Measurements from ENCODE around the gene PSIP1.

PSIP1 gene

DNA sequence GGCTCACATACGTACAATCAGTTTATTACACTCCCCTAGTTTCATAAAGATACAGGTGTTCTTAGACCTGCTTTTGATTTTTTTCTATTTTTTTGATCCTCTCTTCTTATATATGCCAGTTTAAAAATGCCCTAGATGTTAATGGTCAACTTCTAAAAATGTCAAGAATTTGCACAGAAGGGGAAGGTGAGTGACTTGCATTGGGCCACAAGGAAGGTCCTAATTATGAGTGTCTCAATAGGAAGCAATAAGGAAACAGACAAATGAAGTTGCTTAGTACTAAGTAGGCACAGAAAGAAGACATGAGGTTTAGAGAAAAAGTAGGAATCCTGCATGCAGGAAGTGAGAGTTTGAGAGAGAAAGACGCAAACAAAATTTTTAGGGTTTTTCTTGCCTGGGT is 38.8 kb upstream of the PSIP1 start:
- no peak overlapping the region for H3K4me2 ChIP-seq (ENCODE audit: insufficient read depth, low read length, poor library complexity, severe bottlenecking)
- H3K23ac ChIP-seq (ENCODE audit: low read depth, low read length, poor library complexity) = no peak overlapping the region
- DNase-seq (ENCODE audit: low spot score) = no peak
- H3K18ac ChIP-seq (ENCODE audit: low read length) = no peak overlapping the region
- no peak overlapping the region for H2AFZ ChIP-seq (ENCODE audit: low read length)
- no peak overlapping the region for H2BK120ac ChIP-seq (ENCODE audit: low read depth, low read length)
- no peak overlapping the region for H2AK5ac ChIP-seq (ENCODE audit: low read depth, low read length)
- H2BK12ac ChIP-seq (ENCODE audit: low read length) = no peak overlapping the region
- H4K91ac ChIP-seq (ENCODE audit: low read depth, low read length, poor library complexity) = no peak overlapping the region
- no peak overlapping the region for H3K27ac ChIP-seq (replicated peaks; ENCODE audit: low read length)
- H2BK5ac ChIP-seq (ENCODE audit: low read length) = no peak overlapping the region
- no CpG with 5 or more reads among the region's 2 CpGs for WGBS, 2 donors (ENCODE audit: extremely low coverage in 2 of 2, insufficient read length in 2 of 2, insufficient replicate concordance in 1 of 2)
- H3K14ac ChIP-seq (ENCODE audit: low read length) = no peak overlapping the region
- H3K4me1 ChIP-seq (ENCODE audit: control insufficient read depth in 2 of 2, insufficient read depth in 1 of 2, low read depth in 1 of 2, low read length in 2 of 2) = peaks cover 1 to 2% of the 10 kb centered on the region in 2 donors
- H3K9me3 ChIP-seq (replicated peaks in 1 of 2; ENCODE audit: control insufficient read depth in 2 of 2, insufficient read depth in 1 of 2, low read depth in 1 of 2, low read length in 2 of 2) = no peaks in the 10 kb centered on the region
- no peak overlapping the region for H3K9ac ChIP-seq (ENCODE audit: low read depth, low read length, poor library complexity)
- H3K36me3 ChIP-seq (replicated peaks in 1 of 2; ENCODE audit: control insufficient read depth in 2 of 2, insufficient read depth in 2 of 2, low read length in 2 of 2) = no peaks in the 10 kb centered on the region
- H2BK15ac ChIP-seq (ENCODE audit: low read length) = no peak overlapping the region
- no peaks in the 10 kb centered on the region for H3K27me3 ChIP-seq (ENCODE audit: control insufficient read depth in 3 of 3, insufficient read depth in 3 of 3, low read depth in 1 of 3, low read length in 3 of 3)
- no peak overlapping the region for H4K8ac ChIP-seq (ENCODE audit: low read depth, low read length)
- H3K4me3 ChIP-seq (ENCODE audit: low read length in 2 of 2) = no peak overlapping the region
- no peak overlapping the region for H3K4ac ChIP-seq (ENCODE audit: low read length)
- no peaks in the 10 kb centered on the region for H3K79me1 ChIP-seq (ENCODE audit: low read depth, low read length)

DNA sequence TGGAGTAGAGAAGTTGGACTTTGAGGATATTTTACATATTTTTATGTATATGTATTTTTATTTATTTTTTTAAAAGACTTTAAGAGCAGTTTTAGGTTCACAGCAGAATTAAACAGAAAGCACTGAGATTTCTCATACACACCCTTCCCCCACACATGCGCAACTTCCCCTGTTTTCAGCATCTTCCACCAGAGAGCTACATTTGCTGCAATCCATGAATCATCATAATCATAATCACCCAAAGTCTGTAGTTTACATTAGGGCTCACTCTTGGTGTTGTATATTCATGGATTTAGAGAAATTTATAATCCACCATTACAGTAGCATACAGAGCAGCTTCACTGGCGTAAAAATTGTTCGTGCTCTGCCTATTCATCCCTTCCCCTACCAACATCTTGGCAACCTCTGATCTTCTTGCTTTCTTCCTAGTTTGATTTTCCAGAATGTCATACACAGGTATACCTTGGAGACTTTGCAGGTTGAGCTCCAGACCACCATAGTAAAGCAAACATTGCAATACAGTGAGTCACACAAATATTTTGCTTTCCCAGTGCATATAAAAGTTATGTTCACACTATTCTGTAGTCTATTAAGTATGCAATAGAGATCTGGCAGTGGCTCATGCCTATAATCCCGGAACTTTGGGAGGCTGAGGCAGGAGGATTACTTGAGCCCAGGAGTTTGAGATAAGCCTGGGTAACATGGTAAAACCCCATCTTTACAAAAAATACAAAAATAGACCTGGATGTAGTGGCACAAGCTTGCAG is 32.5 kb upstream of the PSIP1 start:
- H2BK120ac ChIP-seq (ENCODE audit: low read depth, low read length) = no peak overlapping the region
- no peak overlapping the region for H2AFZ ChIP-seq (ENCODE audit: low read length)
- no peak overlapping the region for H2BK5ac ChIP-seq (ENCODE audit: low read length)
- H2BK12ac ChIP-seq (ENCODE audit: low read length) = no peak overlapping the region
- no peak overlapping the region for H3K4me3 ChIP-seq (ENCODE audit: low read length in 2 of 2)
- H3K23ac ChIP-seq (ENCODE audit: low read depth, low read length, poor library complexity) = no peak overlapping the region
- H4K91ac ChIP-seq (ENCODE audit: low read depth, low read length, poor library complexity) = no peak overlapping the region
- H2AK5ac ChIP-seq (ENCODE audit: low read depth, low read length) = no peak overlapping the region
- no peak overlapping the region for H3K14ac ChIP-seq (ENCODE audit: low read length)
- no peak overlapping the region for H3K18ac ChIP-seq (ENCODE audit: low read length)
- no peak overlapping the region for H2BK15ac ChIP-seq (ENCODE audit: low read length)
- H3K27ac ChIP-seq (replicated peaks; ENCODE audit: low read length) = no peak overlapping the region
- no peak for DNase-seq (ENCODE audit: low spot score)
- H3K36me3 ChIP-seq (replicated peaks in 1 of 2; ENCODE audit: control insufficient read depth in 2 of 2, insufficient read depth in 2 of 2, low read length in 2 of 2) = no peaks in the 10 kb centered on the region
- no peaks in the 10 kb centered on the region for H3K27me3 ChIP-seq (ENCODE audit: control insufficient read depth in 3 of 3, insufficient read depth in 3 of 3, low read depth in 1 of 3, low read length in 3 of 3)
- peaks cover 0 to 2% of the 10 kb centered on the region in 2 donors for H3K9me3 ChIP-seq (replicated peaks in 1 of 2; ENCODE audit: control insufficient read depth in 2 of 2, insufficient read depth in 1 of 2, low read depth in 1 of 2, low read length in 2 of 2)
- no peak overlapping the region for H3K4me2 ChIP-seq (ENCODE audit: insufficient read depth, low read length, poor library complexity, severe bottlenecking)
- H4K8ac ChIP-seq (ENCODE audit: low read depth, low read length) = no peak overlapping the region
- whole genome bisulfite sequencing, 2 donors (ENCODE audit: extremely low coverage in 2 of 2, insufficient read length in 2 of 2, insufficient replicate concordance in 1 of 2) = no CpG with 5 or more reads among the region's 4 CpGs
- H3K9ac ChIP-seq (ENCODE audit: low read depth, low read length, poor library complexity) = no peak overlapping the region
- H3K4me1 ChIP-seq (ENCODE audit: control insufficient read depth in 2 of 2, insufficient read depth in 1 of 2, low read depth in 1 of 2, low read length in 2 of 2) = no peaks in the 10 kb centered on the region
- no peaks in the 10 kb centered on the region for H3K79me1 ChIP-seq (ENCODE audit: low read depth, low read length)
- H3K4ac ChIP-seq (ENCODE audit: low read length) = no peak overlapping the region

DNA sequence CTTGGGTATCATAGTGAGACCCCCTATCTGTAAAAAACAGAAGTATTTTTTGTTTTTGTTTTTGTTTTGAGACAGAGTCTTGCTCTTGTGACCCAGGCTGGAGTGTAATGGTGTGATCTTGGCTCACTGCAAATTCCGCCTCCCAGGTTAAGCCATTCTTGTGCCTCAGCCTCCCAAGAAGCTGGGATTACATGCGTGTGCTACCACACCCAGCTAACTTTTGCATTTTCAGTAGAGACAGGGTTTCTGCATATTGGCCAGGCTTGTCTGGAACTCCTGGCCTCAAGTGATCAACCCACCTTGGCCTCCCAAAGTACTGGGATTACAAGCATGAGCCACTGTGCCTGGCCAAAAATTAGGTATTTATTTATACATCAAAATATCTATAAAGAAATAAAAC is 31.9 kb upstream of the PSIP1 start:
- Histone ChIP-seq H3K4me1 (ENCODE audit: control insufficient read depth in 2 of 2, insufficient read depth in 1 of 2, low read depth in 1 of 2, low read length in 2 of 2) (no peaks in the 10 kb centered on the region), H3K27ac (replicated peaks; ENCODE audit: low read length) (no peak overlapping the region), H3K9me3 (replicated peaks in 1 of 2; ENCODE audit: control insufficient read depth in 2 of 2, insufficient read depth in 1 of 2, low read depth in 1 of 2, low read length in 2 of 2) (peaks cover 0 to 2% of the 10 kb centered on the region in 2 donors), H3K4me3 (ENCODE audit: low read length in 2 of 2) (no peak overlapping the region), H3K14ac (ENCODE audit: low read length) (no peak overlapping the region), H2BK12ac (ENCODE audit: low read length) (no peak overlapping the region), H3K18ac (ENCODE audit: low read length) (no peak overlapping the region), H3K4ac (ENCODE audit: low read length) (no peak overlapping the region), H2AK5ac (ENCODE audit: low read depth, low read length) (no peak overlapping the region), H4K8ac (ENCODE audit: low read depth, low read length) (no peak overlapping the region), H3K23ac (ENCODE audit: low read depth, low read length, poor library complexity) (no peak overlapping the region), H2AFZ (ENCODE audit: low read length) (no peak overlapping the region), H3K9ac (ENCODE audit: low read depth, low read length, poor library complexity) (no peak overlapping the region), H3K79me1 (ENCODE audit: low read depth, low read length) (no peaks in the 10 kb centered on the region), H2BK15ac (ENCODE audit: low read length) (no peak overlapping the region), H3K36me3 (replicated peaks in 1 of 2; ENCODE audit: control insufficient read depth in 2 of 2, insufficient read depth in 2 of 2, low read length in 2 of 2) (no peaks in the 10 kb centered on the region), H2BK5ac (ENCODE audit: low read length) (no peak overlapping the region), H3K4me2 (ENCODE audit: insufficient read depth, low read length, poor library complexity, severe bottlenecking) (no peak overlapping the region), H4K91ac (ENCODE audit: low read depth, low read length, poor library complexity) (no peak overlapping the region), H3K27me3 (ENCODE audit: control insufficient read depth in 3 of 3, insufficient read depth in 3 of 3, low read depth in 1 of 3, low read length in 3 of 3) (no peaks in the 10 kb centered on the region), H2BK120ac (ENCODE audit: low read depth, low read length) (no peak overlapping the region)
- no CpG with 5 or more reads among the region's 2 CpGs for WGBS, 2 donors (ENCODE audit: extremely low coverage in 2 of 2, insufficient read length in 2 of 2, insufficient replicate concordance in 1 of 2)
- no peak for DNase-seq (ENCODE audit: low spot score)

DNA sequence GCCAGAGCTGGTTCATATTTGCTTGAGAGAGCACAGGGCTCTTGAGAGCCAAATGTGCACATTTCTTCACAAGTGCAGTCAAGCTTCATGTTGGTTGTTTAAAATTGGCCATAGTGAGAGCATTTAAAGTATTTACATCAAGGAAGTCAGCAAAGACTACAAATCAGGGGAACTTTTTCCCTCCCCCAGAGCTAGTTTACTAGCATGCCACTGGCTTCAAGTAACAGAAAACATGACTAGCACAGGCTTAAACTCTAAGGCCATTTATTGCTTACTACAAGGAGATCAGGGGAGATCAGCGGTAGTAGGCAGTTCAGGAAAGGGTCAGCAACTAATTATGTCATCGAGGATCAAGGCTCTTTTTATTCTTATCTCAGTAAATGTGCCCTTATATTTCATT is 31.1 kb upstream of the PSIP1 start:
- Histone ChIP-seq H4K91ac (ENCODE audit: low read depth, low read length, poor library complexity) (no peak overlapping the region), H3K23ac (ENCODE audit: low read depth, low read length, poor library complexity) (no peak overlapping the region), H3K9ac (ENCODE audit: low read depth, low read length, poor library complexity) (no peak overlapping the region), H2BK15ac (ENCODE audit: low read length) (no peak overlapping the region), H3K4me3 (ENCODE audit: low read length in 2 of 2) (no peak overlapping the region), H2BK12ac (ENCODE audit: low read length) (no peak overlapping the region), H3K9me3 (replicated peaks in 1 of 2; ENCODE audit: control insufficient read depth in 2 of 2, insufficient read depth in 1 of 2, low read depth in 1 of 2, low read length in 2 of 2) (peaks cover 0 to 2% of the 10 kb centered on the region in 2 donors), H3K14ac (ENCODE audit: low read length) (no peak overlapping the region), H3K4ac (ENCODE audit: low read length) (no peak overlapping the region), H2BK120ac (ENCODE audit: low read depth, low read length) (no peak overlapping the region), H3K36me3 (replicated peaks in 1 of 2; ENCODE audit: control insufficient read depth in 2 of 2, insufficient read depth in 2 of 2, low read length in 2 of 2) (no peaks in the 10 kb centered on the region), H3K79me1 (ENCODE audit: low read depth, low read length) (no peaks in the 10 kb centered on the region), H3K27ac (replicated peaks; ENCODE audit: low read length) (no peak overlapping the region), H3K4me2 (ENCODE audit: insufficient read depth, low read length, poor library complexity, severe bottlenecking) (no peak overlapping the region), H3K27me3 (ENCODE audit: control insufficient read depth in 3 of 3, insufficient read depth in 3 of 3, low read depth in 1 of 3, low read length in 3 of 3) (no peaks in the 10 kb centered on the region), H3K18ac (ENCODE audit: low read length) (no peak overlapping the region), H4K8ac (ENCODE audit: low read depth, low read length) (no peak overlapping the region), H3K4me1 (ENCODE audit: control insufficient read depth in 2 of 2, insufficient read depth in 1 of 2, low read depth in 1 of 2, low read length in 2 of 2) (no peaks in the 10 kb centered on the region), H2AK5ac (ENCODE audit: low read depth, low read length) (no peak overlapping the region), H2AFZ (ENCODE audit: low read length) (no peak overlapping the region), H2BK5ac (ENCODE audit: low read length) (no peak overlapping the region)
- no peak for DNase-seq (ENCODE audit: low spot score)
- no CpG with 5 or more reads among the region's 2 CpGs for WGBS, 2 donors (ENCODE audit: extremely low coverage in 2 of 2, insufficient read length in 2 of 2, insufficient replicate concordance in 1 of 2)
